GM21786 (cell line): Measurements from ENCODE around the gene MTOR.
A peak's percentile ranks its signal among the peaks of the same experiment; 100 is the strongest.
"Not testable (repeated sequence)": the region's sequence is repeated elsewhere in the genome, so short reads cannot be mapped to it uniquely, and the experiment has no call there.

ENCODE experiments used
- ATAC-seq: cut with Tn5 transposase; IDR thresholded peaks from one replicate; pipeline ENCODE4 v1.9.1; 2021; ENCODE audit not compliant: unreplicated experiment

MTOR gene

GRCh38 chr1:11262171-11263049 lies at the start of gene MTOR:
Gene MTOR (minus strand): TSS chr1:11262551. CDS start chr1:11259409, 3,142 bp downstream.
- peak; percentile 97 for ATAC-seq

GRCh38 chr1:11309385-11309784 lies 47.0 kb upstream of the MTOR start:
- no peak for ATAC-seq

- no peak for ATAC-seq
These were observed 46.4 kb upstream of the MTOR start for GRCh38 chr1:11308699-11309224.

GRCh38 chr1:11307852-11308251 lies 45.5 kb upstream of the MTOR start:
- ATAC-seq: no peak

GRCh38 chr1:11305516-11305915 lies 43.2 kb upstream of the MTOR start:
- ATAC-seq: not testable (repeated sequence)

- ATAC-seq: no peak
These were observed 40.0 kb upstream of the MTOR start for GRCh38 chr1:11302366-11302765.

GRCh38 chr1:11301601-11302000 lies 39.2 kb upstream of the MTOR start:
- ATAC-seq: no peak

- no peak for ATAC-seq
These were observed 36.8 kb upstream of the MTOR start for GRCh38 chr1:11299225-11299574.

GRCh38 chr1:11298390-11299224 lies 36.3 kb upstream of the MTOR start:
- ATAC-seq: no peak

- ATAC-seq: not testable (repeated sequence)
These were observed 35.4 kb upstream of the MTOR start for GRCh38 chr1:11297774-11298173.

GRCh38 chr1:11295905-11296304 lies 33.6 kb upstream of the MTOR start:
- no peak for ATAC-seq

- ATAC-seq: no peak
These were observed 32.6 kb upstream of the MTOR start for GRCh38 chr1:11294951-11295350.

- no peak for ATAC-seq
These were observed 31.5 kb upstream of the MTOR start for GRCh38 chr1:11293856-11294255.

GRCh38 chr1:11291049-11291448 lies 28.7 kb upstream of the MTOR start:
- ATAC-seq: no peak

- ATAC-seq: no peak
These were observed 26.7 kb upstream of the MTOR start for GRCh38 chr1:11289064-11289463.

- ATAC-seq: no peak
These were observed 24.5 kb upstream of the MTOR start for GRCh38 chr1:11286735-11287410.

GRCh38 chr1:11285883-11286734 lies 23.8 kb upstream of the MTOR start:
- no peak for ATAC-seq

- no peak for ATAC-seq
These were observed 22.4 kb upstream of the MTOR start for GRCh38 chr1:11284784-11285183.

GRCh38 chr1:11283151-11283550 lies 20.8 kb upstream of the MTOR start:
- no peak for ATAC-seq
